Loucy (cell line): ENCODE measurements around the gene SLC38A10.

Experiments used
- CTCF ChIP-seq: fragments of 200-600 bp; sonication (generic); conservative IDR thresholded peaks from 2 replicates; pipeline ENCODE4 v1.5.1; 2014; ENCODE audit warnings: mild to moderate bottlenecking, antibody characterized with exemption, low read length
- EZH2phosphoT487 ChIP-seq: fragments of 200-600 bp; IDR thresholded peaks from 2 replicates; pipeline ENCODE4 v1.6.1; 2018; ENCODE audit warnings: antibody characterized with exemption, mild to moderate bottlenecking, moderate library complexity, borderline replicate concordance

- TF ChIP-seq CTCF (no peak), EZH2phosphoT487 (no peak)
These were observed 48.3 kb downstream of the SLC38A10 start for GRCh38 chr17:81246679-81247338.
